Testis (tissue), 3 donors: ENCODE measurements around the gene RHBDD1. TPM values are rescaled to one million over a fixed set of nuclear protein-coding genes. Genes with fewer than 3 reads are reported as not detected.
"Not testable (repeated sequence)": the region's sequence is repeated elsewhere in the genome, so short reads cannot be mapped to it uniquely, and the experiment has no call there.

Experiments used
- DNase-seq: peaks from one replicate; pipeline ENCODE4 v3.0.0-alpha.2; 2019
- H3K27ac ChIP-seq, 2 donors: fragments of 200-600 bp; sonication (generic); one replicate each; pipeline ENCODE4 v1.5.1; 2019
- H3K27me3 ChIP-seq: fragments of 200-600 bp; sonication (generic); one replicate; pipeline ENCODE4 v1.5.1; 2019
- H3K36me3 ChIP-seq: fragments of 200-600 bp; sonication (generic); one replicate; pipeline ENCODE4 v1.5.1; 2017; ENCODE audit warnings: low read depth; ENCODE audit errors: missing control alignments
- H3K4me1 ChIP-seq: fragments of 200-600 bp; sonication (generic); one replicate; pipeline ENCODE4 v1.5.1; 2019
- H3K4me3 ChIP-seq, 2 donors: fragments of 200-600 bp; sonication (generic); one replicate each; pipeline ENCODE4 v1.5.1; 2017 to 2019
- H3K9me3 ChIP-seq: fragments of 200-600 bp; sonication (generic); one replicate; pipeline ENCODE4 v1.5.1; 2017
- POLR2A ChIP-seq: fragments of 450-650 bp; IDR thresholded peaks from one replicate; pipeline ENCODE4 v1.6.1; 2017; ENCODE audit warnings: antibody characterized with exemption, mild to moderate bottlenecking, moderate library complexity
- WGBS, 2 donors: methylation state at CpG; one replicate each; pipeline ENCODE4 v1.1.5; 2018; 5-methylcytosine and 5-hydroxymethylcytosine counted together
- intact Hi-C: fragments of 100-400 bp; cut with DNase I; formaldehyde crosslinking; loops from one replicate; pipeline ENCODE4 v1.15.1; 2023; ENCODE audit warnings: low total_unique reads
- polyA plus RNA-seq: library from polyadenylated mRNA; stranded (reverse); fragments of 350-450 nt; fragmentation: Illumina TruSeq; extraction: RNeasy Lipid Tissue Mini Kit (QIAGEN cat#74804); gene quantifications from one replicate; pipeline ENCODE4 v1.2.3, GENCODE V29; 2014; ENCODE audit warnings: low read depth, low replicate concordance; ENCODE audit not compliant: insufficient read depth
- total RNA-seq, 2 donors: library from RNA; depleted of rRNA; stranded (reverse); fragments of >200 nt; gene quantifications; one replicate each; pipeline ENCODE4 v1.2.3, GENCODE V29; 2016
- TF ChIP-seq, protein P1 (sequence below), 3 experiments: fragments of 450-650 bp in 2 of 3; fragments of 200-600 bp in 1 of 3; sonication (generic) in 1 of 3; IDR thresholded peaks; one replicate each; pipeline ENCODE4 v1.5.1; 2016 to 2019; ENCODE audit warnings: antibody characterized with exemption in 3 of 3, mild to moderate bottlenecking in 2 of 3, moderate library complexity in 1 of 3

The RHBDD1 gene
- total and polyA plus RNA-seq, 3 donors from 2014 or later = 38.0 to 49.8 (median 43.4) TPM

DNA sequence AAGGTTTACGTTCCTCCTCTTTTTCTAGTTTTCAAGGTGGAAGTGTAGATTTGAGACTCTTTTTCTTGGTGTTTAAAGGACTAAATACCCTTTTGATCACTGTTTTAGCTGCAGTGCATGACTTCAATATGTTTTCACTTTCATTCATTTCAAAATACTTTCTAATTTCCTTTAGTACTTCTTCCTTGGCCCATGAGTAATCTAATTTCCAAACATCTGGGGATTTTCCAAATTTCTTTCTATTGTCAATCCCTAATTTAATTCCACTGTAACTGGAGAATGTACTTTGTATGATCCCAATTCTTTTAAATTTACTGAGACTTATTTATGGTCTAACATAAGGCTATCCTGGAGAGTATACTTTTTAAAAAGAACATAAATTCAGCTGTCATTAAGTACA lies 3.8 kb upstream of the RHBDD1 start:
- no peaks in the 10 kb centered on the region for H3K27me3 ChIP-seq
- H3K4me3 ChIP-seq = no peak overlapping the region
- intact Hi-C loops = no loop called here
- no peaks in the 10 kb centered on the region for H3K36me3 ChIP-seq
- TF ChIP-seq, protein P1, sequence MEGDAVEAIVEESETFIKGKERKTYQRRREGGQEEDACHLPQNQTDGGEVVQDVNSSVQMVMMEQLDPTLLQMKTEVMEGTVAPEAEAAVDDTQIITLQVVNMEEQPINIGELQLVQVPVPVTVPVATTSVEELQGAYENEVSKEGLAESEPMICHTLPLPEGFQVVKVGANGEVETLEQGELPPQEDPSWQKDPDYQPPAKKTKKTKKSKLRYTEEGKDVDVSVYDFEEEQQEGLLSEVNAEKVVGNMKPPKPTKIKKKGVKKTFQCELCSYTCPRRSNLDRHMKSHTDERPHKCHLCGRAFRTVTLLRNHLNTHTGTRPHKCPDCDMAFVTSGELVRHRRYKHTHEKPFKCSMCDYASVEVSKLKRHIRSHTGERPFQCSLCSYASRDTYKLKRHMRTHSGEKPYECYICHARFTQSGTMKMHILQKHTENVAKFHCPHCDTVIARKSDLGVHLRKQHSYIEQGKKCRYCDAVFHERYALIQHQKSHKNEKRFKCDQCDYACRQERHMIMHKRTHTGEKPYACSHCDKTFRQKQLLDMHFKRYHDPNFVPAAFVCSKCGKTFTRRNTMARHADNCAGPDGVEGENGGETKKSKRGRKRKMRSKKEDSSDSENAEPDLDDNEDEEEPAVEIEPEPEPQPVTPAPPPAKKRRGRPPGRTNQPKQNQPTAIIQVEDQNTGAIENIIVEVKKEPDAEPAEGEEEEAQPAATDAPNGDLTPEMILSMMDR (IDR thresholded peaks at IDR 0.05) = no peak
- TF ChIP-seq POLR2A = no peak
- H3K9me3 ChIP-seq = no peaks in the 10 kb centered on the region
- no peak for DNase-seq
- H3K4me1 ChIP-seq = peaks cover 4% of the 10 kb centered on the region
- WGBS, 2 donors = 94 to 96% methylated on average over 1 of the region's 1 CpG
- H3K27ac ChIP-seq = no peak overlapping the region

DNA sequence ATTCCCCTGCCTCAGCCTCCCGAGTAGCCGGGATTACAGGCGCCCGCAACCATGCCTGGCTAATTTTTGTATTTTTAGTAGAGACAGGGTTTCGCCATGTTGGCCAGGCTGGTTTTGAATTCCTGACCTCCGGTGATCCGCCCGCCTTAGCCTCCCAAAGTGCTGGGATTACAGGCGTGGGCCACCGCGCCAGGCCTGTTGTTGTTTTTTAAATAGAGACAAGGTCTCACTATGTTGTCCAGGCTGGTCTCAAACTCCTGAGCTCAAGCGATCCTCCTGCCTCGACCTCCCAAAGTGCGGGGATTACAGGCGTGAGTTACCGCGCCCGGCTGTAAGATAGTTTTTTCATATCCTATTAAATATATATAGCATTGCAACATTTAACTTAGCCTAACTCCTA lies 974 bp upstream of the RHBDD1 start:
- H3K27me3 ChIP-seq, intact Hi-C loops, DNase-seq, H3K4me1 ChIP-seq, H3K36me3 ChIP-seq, H3K9me3 ChIP-seq: not testable (repeated sequence)
- H3K27ac ChIP-seq = peak overlapping the region in 1 of 2 donors; percentile 98
- 64 to 79% methylated on average over 18 of the region's 18 CpGs for WGBS, 2 donors
- peak overlapping the region; percentile 82 to 86 for H3K4me3 ChIP-seq

DNA sequence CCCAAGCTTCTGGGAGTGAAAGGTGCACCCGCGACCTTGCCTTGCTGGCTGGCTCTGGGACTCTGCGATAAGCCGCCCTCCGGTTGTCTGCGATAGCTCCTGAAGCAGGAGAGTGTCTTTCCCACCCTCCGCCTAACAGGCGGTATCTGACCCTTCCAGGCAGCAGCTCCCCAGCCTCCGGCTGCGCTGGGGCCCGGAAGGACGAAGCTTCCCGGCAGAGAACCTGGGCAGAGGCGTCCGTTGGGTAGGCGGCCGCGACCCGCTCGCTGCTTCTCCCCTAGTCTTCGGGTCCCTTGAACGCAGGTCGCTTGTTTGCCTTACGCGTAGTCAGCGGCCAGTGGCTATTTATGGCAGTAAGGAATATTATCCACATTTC lies 446 bp upstream of the RHBDD1 start:
- TF ChIP-seq POLR2A = no peak
- TF ChIP-seq, protein P1 (IDR thresholded peaks at IDR 0.05) = no peak
- 5 to 21% methylated on average over 5 to 23 of the region's 26 CpGs for WGBS, 2 donors
- intact Hi-C loops = no loop called here

DNA sequence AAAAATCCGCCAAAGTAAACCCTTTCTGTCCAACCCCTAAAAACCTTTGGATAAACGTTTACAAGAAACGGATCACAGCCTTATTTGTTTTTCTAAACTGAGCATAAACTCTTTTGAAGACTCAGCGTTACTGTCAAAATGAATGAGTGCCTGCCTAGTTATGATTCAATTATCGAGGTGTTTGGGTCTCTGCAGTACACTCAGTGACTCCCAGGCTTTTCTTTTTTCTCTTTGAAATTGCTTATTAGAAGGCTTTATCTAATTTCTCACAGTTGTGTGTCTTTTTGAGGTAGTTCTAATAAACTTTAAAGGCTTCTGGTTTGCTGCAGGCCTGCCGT lies 663 bp downstream of the RHBDD1 start:
- Histone ChIP-seq H3K36me3 (no peaks in the 10 kb centered on the region), H3K4me3 (peak overlapping the region; percentile 82 to 86), H3K27me3 (no peaks in the 10 kb centered on the region), H3K4me1 (peaks cover 8% of the 10 kb centered on the region), H3K27ac (peak overlapping the region; percentile 96 to 98), H3K9me3 (no peaks in the 10 kb centered on the region)
- DNase-seq = no peak
- WGBS, 2 donors = 2 to 3% methylated on average over 6 of the region's 6 CpGs
- intact Hi-C loops = no loop called here
- TF ChIP-seq, protein P1 (IDR thresholded peaks at IDR 0.05) = no peak
- TF ChIP-seq POLR2A = no peak

More for the DNA sequence above, 446 bp upstream of the RHBDD1 start:
- Histone ChIP-seq H3K27ac (peak overlapping the region; percentile 96 to 98), H3K27me3 (no peaks in the 10 kb centered on the region), H3K4me3 (peak overlapping the region; percentile 82 to 86), H3K4me1 (peaks cover 8% of the 10 kb centered on the region), H3K9me3 (no peaks in the 10 kb centered on the region), H3K36me3 (no peaks in the 10 kb centered on the region)
- no peak for DNase-seq

DNA sequence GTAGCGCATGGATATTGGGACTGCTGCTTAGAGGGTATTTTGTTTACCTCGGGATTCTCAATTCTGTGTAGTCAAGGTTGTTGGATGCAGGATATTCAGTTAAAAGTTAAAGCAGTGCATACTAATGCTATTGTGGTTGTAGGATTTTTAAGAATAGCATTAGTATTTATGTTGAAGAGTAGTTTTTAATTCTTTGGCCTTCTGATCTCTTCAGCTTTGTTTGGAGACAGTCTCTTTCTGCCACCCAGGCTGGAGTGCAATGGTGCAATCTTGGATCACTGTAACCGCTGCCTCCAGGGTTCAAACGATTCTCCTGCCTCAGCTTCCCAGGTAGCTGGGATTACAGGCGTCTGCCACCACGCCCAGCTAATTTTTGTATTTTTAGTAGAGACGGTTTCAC lies 1.5 kb downstream of the RHBDD1 start:
- DNase-seq = no peak
- no peaks in the 10 kb centered on the region for H3K27me3 ChIP-seq
- TF ChIP-seq, protein P1 (IDR thresholded peaks at IDR 0.05) = no peak
- TF ChIP-seq POLR2A = no peak
- WGBS, 2 donors = 68 to 75% methylated on average over 7 of the region's 7 CpGs
- H3K4me1 ChIP-seq = peaks cover 8% of the 10 kb centered on the region
- intact Hi-C loops = no loop called here
- H3K36me3 ChIP-seq = no peaks in the 10 kb centered on the region
- peak overlapping the region in 1 of 2 donors; percentile 98 for H3K27ac ChIP-seq
- H3K4me3 ChIP-seq = peak overlapping the region in 1 of 2 donors; percentile 82
- no peaks in the 10 kb centered on the region for H3K9me3 ChIP-seq
